Stimulated activated CD4-positive, alpha-beta T cell treated with anti-CD3 and anti-CD28 coated beads, Interleukin-15, amount 100 ng/mL, for 48 hours (primary cell): ENCODE measurements around the gene CNN3.
"Not testable (repeated sequence)": the region's sequence is repeated elsewhere in the genome, so short reads cannot be mapped to it uniquely, and the experiment has no call there.

Source experiments
- DNase-seq, 2 donors: peaks; one replicate each; pipeline ENCODE4 v3.0.0-alpha.2; 2020; ENCODE audit warnings: low read depth in 2 of 2

Gene CNN3

GRCh38 chr1:94949681-94950661, 23.1 kb upstream of the CNN3 start:
- no peak for DNase-seq

GRCh38 chr1:94947437-94947836, 20.5 kb upstream of the CNN3 start:
- no peak for DNase-seq

DNA sequence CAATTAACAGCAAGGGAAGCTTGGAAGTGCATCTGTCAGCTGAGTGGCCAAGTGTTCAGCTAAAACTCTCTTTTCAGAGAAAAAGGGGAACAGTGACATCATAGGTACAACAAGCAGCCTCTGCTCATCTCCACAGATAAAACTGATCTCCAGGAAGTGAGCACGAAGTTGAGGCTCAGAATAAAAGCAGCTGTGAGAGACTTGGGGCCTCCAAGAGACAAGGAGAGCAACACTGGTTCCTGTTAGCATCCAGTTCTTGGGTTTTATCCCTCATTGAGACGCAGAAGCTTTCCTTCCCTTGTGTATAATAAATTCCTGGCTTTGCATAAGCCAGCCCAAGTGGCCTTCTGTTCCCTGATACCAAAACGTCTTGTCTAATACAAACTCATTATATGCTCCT, 20.0 kb upstream of the CNN3 start:
- DNase-seq: no peak

GRCh38 chr1:94942171-94943128, 15.5 kb upstream of the CNN3 start:
- DNase-seq: no peak

- DNase-seq: not testable (repeated sequence)
Measured at GRCh38 chr1:94941480-94941879, 14.6 kb upstream of the CNN3 start.

DNA sequence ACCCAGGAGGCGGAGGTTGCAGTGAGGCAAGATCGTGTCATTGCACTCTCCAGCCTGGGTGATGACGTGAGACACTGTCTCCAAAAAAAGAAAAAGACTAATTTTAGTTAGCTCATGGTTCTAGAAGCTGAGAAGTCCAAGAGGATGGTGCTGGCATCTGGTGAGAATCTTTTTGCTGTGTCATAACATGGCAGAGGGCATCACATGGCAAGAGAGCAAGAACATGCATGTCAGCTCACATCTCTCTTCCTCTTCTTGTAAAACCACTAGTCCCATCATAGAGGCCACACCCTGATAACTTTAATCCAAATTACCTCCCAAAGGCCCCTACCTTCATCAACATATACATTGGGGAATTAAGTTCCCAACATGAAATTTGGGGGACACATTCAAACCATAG, 13.8 kb upstream of the CNN3 start:
- no peak for DNase-seq

DNA sequence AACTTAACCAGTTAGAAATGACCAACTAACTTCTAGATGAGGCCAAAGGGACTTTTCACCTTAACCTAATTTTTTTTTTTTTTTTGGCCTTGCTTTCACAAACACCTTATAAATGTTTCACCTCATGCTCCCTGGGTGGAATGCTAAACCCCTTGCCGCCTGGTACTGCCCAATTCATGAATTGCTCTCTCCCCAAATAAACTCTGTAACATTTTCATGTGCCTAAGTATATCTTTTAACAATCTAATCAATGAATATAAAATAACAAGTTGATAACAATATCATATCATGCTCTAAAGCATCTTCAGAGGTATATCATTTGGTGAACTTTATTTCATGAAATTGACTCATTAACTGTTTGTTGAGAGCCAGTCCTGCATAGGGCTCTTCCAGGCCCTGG, 10.9 kb upstream of the CNN3 start:
- no peak for DNase-seq

- no peak for DNase-seq
Measured at GRCh38 chr1:94936861-94937620, 10.1 kb upstream of the CNN3 start.

DNA sequence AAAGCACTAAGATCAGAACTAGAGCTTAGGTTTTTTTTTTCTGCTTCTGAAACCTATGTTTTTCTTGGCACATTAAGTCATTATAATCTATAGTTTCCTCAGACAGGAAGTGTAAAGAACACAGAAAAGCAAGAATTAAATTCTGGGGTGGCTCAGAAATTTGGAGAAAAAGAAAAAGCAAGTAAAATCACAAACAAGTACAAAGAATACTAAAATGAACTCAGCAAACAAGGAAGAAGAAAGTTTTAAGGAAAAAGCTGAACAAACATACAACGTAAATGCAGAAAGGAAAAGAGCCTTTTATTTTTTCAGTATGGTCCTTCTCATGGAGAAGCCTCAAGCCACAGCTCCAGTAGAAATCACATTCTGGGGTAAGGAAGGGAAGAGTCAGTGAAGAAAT, 8.6 kb upstream of the CNN3 start:
- no peak for DNase-seq

DNA sequence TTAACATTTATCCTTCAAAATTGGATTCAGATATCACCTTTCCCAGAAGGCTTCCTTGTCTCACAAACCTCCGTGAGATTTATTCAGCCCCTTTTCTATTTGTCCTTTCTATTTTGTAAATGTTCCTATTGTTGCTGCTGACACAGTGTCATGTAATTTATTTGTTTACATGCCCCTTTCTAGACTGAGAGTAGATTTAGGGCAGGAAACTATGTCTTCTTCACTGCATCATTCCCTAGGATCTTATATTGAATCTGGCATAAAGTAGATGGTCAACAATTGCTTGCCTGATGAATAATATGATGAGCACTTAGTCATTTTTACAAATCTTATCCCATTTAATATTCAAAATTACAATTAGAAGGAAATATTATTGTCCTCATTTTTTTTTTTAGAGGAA, 8.1 kb upstream of the CNN3 start:
- DNase-seq: no peak

- DNase-seq: no peak
Measured at GRCh38 chr1:94934551-94934950, 7.6 kb upstream of the CNN3 start.

GRCh38 chr1:94931254-94931841, 4.4 kb upstream of the CNN3 start:
- no peak for DNase-seq

DNA sequence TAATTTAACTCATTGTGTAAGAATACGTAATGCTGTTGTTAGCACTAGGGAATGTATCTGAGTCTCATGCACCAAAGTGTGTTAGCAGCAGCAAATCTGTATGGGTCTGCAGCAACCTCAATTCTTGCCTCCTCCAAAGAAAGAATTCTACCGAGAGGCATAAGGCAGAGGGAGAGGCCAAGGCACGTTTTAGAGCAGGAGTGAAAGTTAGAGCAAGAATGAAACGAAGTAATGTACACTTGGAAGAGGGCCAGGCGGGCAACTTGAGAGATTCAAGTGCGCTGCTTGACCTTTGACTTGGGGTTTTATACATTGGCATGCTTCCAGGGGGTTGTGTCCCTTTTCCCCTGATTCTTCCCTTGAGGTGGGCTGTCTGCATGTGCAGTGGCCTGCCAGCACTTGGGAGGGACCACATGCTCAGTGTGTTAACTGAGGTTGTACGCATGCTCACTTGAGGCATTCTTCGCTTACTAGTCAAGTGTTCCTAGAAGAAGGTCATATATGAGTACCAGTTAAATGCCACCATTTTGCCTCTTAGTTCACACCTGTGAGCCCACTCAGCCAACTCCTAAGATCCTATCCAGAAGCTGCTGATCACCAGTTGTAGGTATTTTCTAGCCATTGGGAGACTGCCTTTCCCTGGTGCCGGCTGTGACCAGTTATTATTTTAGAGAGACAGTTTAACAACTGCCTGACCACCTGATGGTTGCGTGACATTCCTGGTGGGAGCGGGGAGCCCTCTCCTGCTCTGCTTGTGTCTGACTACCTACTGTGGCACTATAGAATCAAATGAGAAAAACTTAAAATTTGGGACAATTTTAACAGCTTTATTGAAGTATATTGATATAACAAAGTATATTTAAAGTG, 2.7 kb upstream of the CNN3 start:
- no peak for DNase-seq

- no peak for DNase-seq
Measured at GRCh38 chr1:94928293-94928939, 1.5 kb upstream of the CNN3 start.

DNA sequence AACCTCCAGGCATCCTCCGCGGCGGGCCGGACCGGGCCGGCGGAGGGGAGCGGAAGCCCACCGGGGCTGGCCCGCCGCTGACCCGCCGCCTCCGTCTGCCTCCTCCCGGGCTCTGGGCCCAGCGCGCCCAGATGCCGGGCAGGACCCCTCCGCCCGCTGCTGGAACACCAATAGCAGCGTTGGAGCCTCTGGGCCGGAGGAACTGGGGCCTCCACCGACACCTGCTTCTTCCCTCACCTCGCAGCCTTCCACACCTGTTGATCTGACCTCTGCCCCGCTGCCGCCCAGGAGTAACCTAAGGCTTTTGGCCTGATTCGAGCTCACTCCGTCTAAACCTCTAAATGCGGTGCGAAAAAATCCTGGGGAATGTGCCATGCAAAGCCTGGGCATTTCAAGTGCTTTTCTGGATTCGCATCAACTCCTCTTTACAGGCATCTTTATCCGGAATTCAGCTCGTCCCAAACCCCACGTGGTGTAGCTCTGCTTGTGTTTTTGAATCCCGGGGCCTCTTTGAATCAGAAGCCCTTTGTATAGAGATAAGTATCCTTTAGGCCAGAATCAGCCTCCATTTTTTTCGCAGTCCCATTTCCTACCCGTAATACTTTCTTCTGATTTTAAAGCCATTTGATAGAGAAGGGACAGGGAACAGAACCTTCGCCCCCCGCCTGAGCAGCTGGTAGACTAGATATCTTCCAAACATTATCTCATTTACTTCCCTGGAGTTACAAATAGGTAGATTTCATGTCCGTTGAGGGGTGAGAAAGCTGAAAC, 680 bp upstream of the CNN3 start:
- DNase-seq: no peak

DNA sequence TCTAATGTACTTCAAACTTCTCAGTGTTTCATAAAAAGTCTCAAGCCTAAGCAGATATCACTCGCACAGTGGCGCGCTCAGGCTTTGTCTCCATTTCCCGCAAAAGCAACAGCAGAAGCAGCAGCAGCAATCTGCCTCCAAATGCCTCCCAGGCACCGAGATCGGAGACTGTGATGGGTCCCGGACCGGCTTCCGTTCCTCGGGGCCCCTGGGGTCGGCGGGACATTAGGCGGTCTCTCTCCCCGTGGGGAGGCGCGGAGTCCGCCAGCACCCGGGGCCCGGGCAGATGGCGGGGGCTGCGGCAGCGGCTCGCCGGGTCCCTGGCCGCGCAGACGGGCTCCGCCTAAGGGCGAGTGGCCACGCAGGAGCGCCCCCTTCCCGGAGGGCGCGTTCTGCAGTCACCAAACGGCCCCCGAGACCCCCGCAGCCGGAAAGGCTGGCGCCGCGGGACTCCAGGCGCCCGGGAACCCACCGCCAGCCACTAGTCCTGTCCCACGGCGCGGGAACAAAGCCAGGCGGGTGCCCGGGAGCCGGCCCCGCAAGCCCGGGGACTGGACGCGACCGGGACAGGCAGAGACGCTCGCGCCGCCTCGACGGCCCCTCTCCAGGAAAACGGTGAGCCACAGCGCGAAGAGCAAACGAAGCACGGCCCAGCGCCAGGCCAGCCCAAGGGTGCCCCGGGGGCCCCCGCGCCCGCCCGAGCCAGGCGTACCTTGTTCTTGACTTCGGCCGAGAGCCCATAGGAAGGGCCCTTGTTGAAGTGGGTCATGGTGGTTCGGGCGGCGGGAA, 590 bp downstream of the CNN3 start:
- DNase-seq: no peak

- no peak for DNase-seq
Measured at GRCh38 chr1:94925561-94926125, 1.3 kb downstream of the CNN3 start.

DNA sequence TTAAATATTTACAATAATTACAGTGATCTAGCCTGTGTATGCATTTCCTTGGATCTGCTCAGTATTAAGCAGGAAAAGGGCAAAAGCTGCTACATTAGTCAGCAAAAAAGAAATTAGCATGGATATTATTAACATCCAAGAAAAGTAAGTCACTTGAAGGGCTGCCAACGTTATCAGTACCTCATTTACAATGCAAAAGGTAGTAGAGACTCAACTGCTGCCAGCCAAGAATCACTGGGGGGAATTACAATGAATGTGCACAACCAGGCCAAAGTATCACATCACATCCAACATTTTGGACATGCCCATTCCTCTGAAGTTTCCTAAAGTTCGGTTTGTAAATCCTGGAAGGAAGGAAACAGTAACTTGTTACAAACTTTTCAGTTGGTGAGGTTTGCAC, 1.9 kb downstream of the CNN3 start:
- no peak for DNase-seq
